T-cell (primary cell): Measurements from ENCODE around the gene BCAS3. TPM values are rescaled to one million over a fixed set of nuclear protein-coding genes. Genes with fewer than 3 reads are reported as not detected.
"Not testable (repeated sequence)": the region's sequence is repeated elsewhere in the genome, so short reads cannot be mapped to it uniquely, and the experiment has no call there.

Experiments
- ATAC-seq, 4 experiments: fragments of 200-7000 bp in 3 of 4; fragments of 150-1000 bp in 1 of 4; cut with Tn5 transposase; replicated peaks in 1 of 4; 1 replicate in 3 of 4; 2 replicates in 1 of 4; pipeline ENCODE4 v1.10.0; 2021; ENCODE audit warnings: moderate library complexity in 3 of 4, mild to moderate bottlenecking in 2 of 4, moderate number of reproducible peaks in 1 of 4
- CTCF ChIA-PET, 2 donors: fragments of 300-600 bp; sonication (Branson Sonifier 250); formaldehyde crosslinking; loops; one replicate each; lab custom pipeline; 2022; ENCODE audit warnings: antibody characterized with exemption in 2 of 2; lab: Charles Lee
- POLR2A ChIA-PET, 2 donors: fragments of 300-600 bp; sonication (Branson Sonifier 250); formaldehyde crosslinking; loops; one replicate each; lab custom pipeline; 2022; ENCODE audit warnings: antibody characterized with exemption in 2 of 2; lab: Charles Lee
- DNase-seq, 35 experiments: peaks; one replicate each; pipeline versions ENCODE4 v3.0.0 to v3.0.0-alpha.2; 2013 to 2023
- H3K27ac ChIP-seq: one replicate; pipeline ENCODE4 v1.5.1; 2013; ENCODE audit warnings: low read length
- H3K27me3 ChIP-seq, 2 experiments: replicated peaks in 1 of 2; 1 replicate in 1 of 2; 2 replicates in 1 of 2; pipeline versions ENCODE4 v1.6.1 to v1.7.0; 2013; ENCODE audit warnings: low read length in 1 of 2, mixed read lengths in 1 of 2; ENCODE audit not compliant: control insufficient read depth in 2 of 2, insufficient read depth in 2 of 2; ENCODE audit errors: extremely low read depth in 1 of 2
- H3K36me3 ChIP-seq, 2 donors: 1 replicate in 1 of 2; 2 replicates in 1 of 2; pipeline versions ENCODE4 v1.6.1 to v1.7.0; 2013; ENCODE audit warnings: low read length in 1 of 2; ENCODE audit not compliant: control insufficient read depth in 2 of 2, insufficient read depth in 1 of 2; ENCODE audit errors: extremely low read depth in 1 of 2
- H3K4me1 ChIP-seq, 2 experiments: 1 replicate in 1 of 2; 2 replicates in 1 of 2; pipeline versions ENCODE4 v1.6.1 to v1.7.0; 2013; ENCODE audit warnings: low read length in 2 of 2, mixed read lengths in 1 of 2; ENCODE audit not compliant: insufficient read depth in 2 of 2, control insufficient read depth in 1 of 2; ENCODE audit errors: extremely low read depth in 1 of 2
- H3K4me3 ChIP-seq, 2 donors: 1 replicate in 1 of 2; 2 replicates in 1 of 2; pipeline versions ENCODE4 v1.5.1 to v1.7.0; 2013; ENCODE audit warnings: mild to moderate bottlenecking in 2 of 2, low read length in 1 of 2, moderate library complexity in 1 of 2; ENCODE audit not compliant: control insufficient read depth in 1 of 2; ENCODE audit errors: extremely low read depth in 1 of 2
- H3K9me3 ChIP-seq: 2 replicates; pipeline ENCODE4 v1.7.0; 2013
- H3K27ac Mint-ChIP-seq, 2 donors: one replicate each; pipeline ENCODE4 v1.8.0; 2020 to 2021; ENCODE audit warnings: mild to moderate bottlenecking in 2 of 2, mixed read lengths in 2 of 2
- H3K27me3 Mint-ChIP-seq, 2 donors: one replicate each; pipeline ENCODE4 v1.8.0; 2021 to 2022; ENCODE audit warnings: mixed read lengths in 2 of 2
- H3K36me3 Mint-ChIP-seq: one replicate; pipeline ENCODE4 v1.8.0; 2021; ENCODE audit warnings: mixed read lengths
- H3K4me1 Mint-ChIP-seq, 3 donors: one replicate each; pipeline ENCODE4 v1.8.0; 2020 to 2022; ENCODE audit warnings: mixed read lengths in 3 of 3, mild to moderate bottlenecking in 1 of 3
- H3K4me3 Mint-ChIP-seq, 3 donors: one replicate each; pipeline ENCODE4 v1.8.0; 2020 to 2022; ENCODE audit warnings: mild to moderate bottlenecking in 3 of 3, mixed read lengths in 3 of 3, moderate library complexity in 3 of 3
- H3K9me3 Mint-ChIP-seq, 3 donors: one replicate each; pipeline ENCODE4 v1.8.0; 2020 to 2022; ENCODE audit warnings: mixed read lengths in 3 of 3
- WGBS: methylation state at CpG from one replicate; pipeline ENCODE4 v1.1.5; 2013; ENCODE audit warnings: missing lambda C conversion rate; ENCODE audit not compliant: insufficient coverage; 5-methylcytosine and 5-hydroxymethylcytosine counted together
- total RNA-seq, 35 experiments: library from RNA in 6 of 35; stranded (reverse) in 6 of 35; fragments of 120-200 nt in 1 of 35; gene quantifications; one replicate each; pipeline versions ENCODE4 v1.2.1 to v1.2.4 and lab custom pipeline; 2013 to 2026

Gene BCAS3
- total RNA-seq, 5 donors from 2014 or later (not counting 1 experiment from before 2014, with no cell fraction given), result 33.8 to 57.8 (median 38.1) TPM

GRCh38 chr17:61140081-61140786 is 462.6 kb downstream of the BCAS3 start:
- Histone ChIP-seq H3K36me3 (no peaks in the 10 kb centered on the region), H3K9me3 (no peaks in the 10 kb centered on the region), H3K4me1 (peaks cover 12 to 28% of the 10 kb centered on the region in 2 experiments), H3K4me3 (no peak overlapping the region), H3K27me3 (no peaks in the 10 kb centered on the region), H3K27ac (no peak overlapping the region)
- Mint-ChIP-seq H3K9me3 (no peaks in the 10 kb centered on the region), H3K4me3 (no peak overlapping the region), H3K4me1 (peaks cover 35 to 43% (median 40%) of the 10 kb centered on the region in 3 donors), H3K27me3 (no peaks in the 10 kb centered on the region), H3K27ac (peak overlapping the region; percentile 2 to 70), H3K36me3 (no peaks in the 10 kb centered on the region)
- 96% methylated on average over 3 of the region's 3 CpGs for WGBS
- CTCF ChIA-PET, result interaction anchor here in 1 of 2 donors (0.7 kb wide), 1 partner anchor 212 kb away, joined by 3 read pairs; no protein-coding TSS in a partner anchor
- DNase-seq (no peak), ATAC-seq (no peak)
- POLR2A ChIA-PET, result no interaction called here

GRCh38 chr17:61143026-61143425 is 465.4 kb downstream of the BCAS3 start:
- H3K4me3 Mint-ChIP-seq, result no peak overlapping the region
- H3K27ac Mint-ChIP-seq, result no peak overlapping the region
- H3K9me3 Mint-ChIP-seq, result no peaks in the 10 kb centered on the region
- no peak for ATAC-seq
- no peak overlapping the region for H3K4me3 ChIP-seq
- peaks cover 10 to 19% of the 10 kb centered on the region in 2 experiments for H3K4me1 ChIP-seq
- no peak overlapping the region for H3K27ac ChIP-seq
- CTCF ChIA-PET, result no interaction called here
- H3K27me3 ChIP-seq, result no peaks in the 10 kb centered on the region
- no peaks in the 10 kb centered on the region for H3K36me3 ChIP-seq
- no peaks in the 10 kb centered on the region for H3K9me3 ChIP-seq
- DNase-seq, result no peak
- no peaks in the 10 kb centered on the region for H3K36me3 Mint-ChIP-seq
- H3K27me3 Mint-ChIP-seq, result no peaks in the 10 kb centered on the region
- no CpG with 5 or more reads among the region's 1 CpG for WGBS
- POLR2A ChIA-PET, result no interaction called here
- peaks cover 32 to 41% (median 37%) of the 10 kb centered on the region in 3 donors for H3K4me1 Mint-ChIP-seq

DNA sequence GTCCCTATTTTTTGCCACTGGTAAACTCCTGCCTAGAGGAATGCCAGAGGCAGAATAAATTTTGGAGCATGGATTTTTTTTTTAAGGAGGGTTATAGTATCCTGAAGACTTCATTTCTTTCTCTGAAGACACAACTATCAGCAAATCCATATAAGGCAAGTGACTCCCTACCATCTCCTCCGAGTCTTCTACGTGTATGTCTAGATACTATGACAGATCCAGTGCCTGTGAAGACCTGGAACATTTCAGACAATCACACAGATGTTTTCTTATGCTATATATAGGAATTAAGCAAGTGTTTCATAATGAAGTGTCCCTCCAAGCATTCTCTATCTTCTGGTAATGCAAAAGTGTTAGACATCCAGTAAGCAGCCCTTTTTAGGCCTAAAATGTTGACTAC is 466.5 kb downstream of the BCAS3 start:
- H3K27me3 Mint-ChIP-seq, result no peaks in the 10 kb centered on the region
- no peaks in the 10 kb centered on the region for H3K36me3 ChIP-seq
- H3K9me3 ChIP-seq, result no peaks in the 10 kb centered on the region
- no peaks in the 10 kb centered on the region for H3K36me3 Mint-ChIP-seq
- no peak for ATAC-seq
- ChIA-PET POLR2A (no interaction called here), CTCF (interaction anchor here in 1 of 2 donors (0.6 to 0.7 kb wide), 2 partner anchors 70 to 626 kb away, joined by 3 to 4 read pairs; no protein-coding TSS in a partner anchor)
- H3K9me3 Mint-ChIP-seq, result no peaks in the 10 kb centered on the region
- WGBS, result no CpG with 5 or more reads among the region's 2 CpGs
- H3K4me3 ChIP-seq, result no peak overlapping the region
- peaks cover 25 to 36% (median 27%) of the 10 kb centered on the region in 3 donors for H3K4me1 Mint-ChIP-seq
- no peak overlapping the region for H3K27ac ChIP-seq
- H3K4me3 Mint-ChIP-seq, result no peak overlapping the region
- peaks cover 10 to 11% of the 10 kb centered on the region in 2 experiments for H3K4me1 ChIP-seq
- no peaks in the 10 kb centered on the region for H3K27me3 ChIP-seq
- no peak overlapping the region for H3K27ac Mint-ChIP-seq
- DNase-seq, result no peak

- POLR2A ChIA-PET, result interaction anchor here in 1 of 2 donors (0.6 kb wide), 1 partner anchor 11 kb away, joined by 4 read pairs; no protein-coding TSS in a partner anchor
- Mint-ChIP-seq H3K9me3 (no peaks in the 10 kb centered on the region), H3K4me1 (peaks cover 24 to 35% (median 25%) of the 10 kb centered on the region in 3 donors), H3K27ac (no peak overlapping the region), H3K4me3 (no peak overlapping the region), H3K36me3 (no peaks in the 10 kb centered on the region), H3K27me3 (no peaks in the 10 kb centered on the region)
- no peaks in the 10 kb centered on the region for H3K27me3 ChIP-seq
- H3K4me1 ChIP-seq, result peaks cover 3 to 5% of the 10 kb centered on the region in 2 experiments
- H3K27ac ChIP-seq, result no peak overlapping the region
- no peaks in the 10 kb centered on the region for H3K36me3 ChIP-seq
- H3K4me3 ChIP-seq, result no peak overlapping the region
- ATAC-seq (no peak), DNase-seq (no peak)
- H3K9me3 ChIP-seq, result no peaks in the 10 kb centered on the region
- 78% methylated on average over 4 of the region's 11 CpGs for WGBS
- CTCF ChIA-PET, result interaction anchor here in 1 of 2 donors (0.6 to 0.7 kb wide), 2 partner anchors 71 to 626 kb away, joined by 3 to 4 read pairs; no protein-coding TSS in a partner anchor
These were observed 467.2 kb downstream of the BCAS3 start for GRCh38 chr17:61144617-61145564.

- H3K27me3 Mint-ChIP-seq, result not testable (repeated sequence)
These were observed 469.2 kb downstream of the BCAS3 start for GRCh38 chr17:61146833-61147232.

More at GRCh38 chr17:61146833-61147232, 469.2 kb downstream of the BCAS3 start:
- H3K4me3 Mint-ChIP-seq, H3K36me3 Mint-ChIP-seq, POLR2A ChIA-PET, H3K9me3 Mint-ChIP-seq, H3K9me3 ChIP-seq, DNase-seq, H3K4me3 ChIP-seq, ATAC-seq, H3K27ac ChIP-seq, CTCF ChIA-PET, H3K27ac Mint-ChIP-seq, H3K36me3 ChIP-seq, H3K27me3 ChIP-seq: not testable (repeated sequence)
- 93% methylated on average over 3 of the region's 8 CpGs for WGBS
- peaks cover 20 to 36% (median 30%) of the 10 kb centered on the region in 3 donors for H3K4me1 Mint-ChIP-seq
- peaks cover 0 to 11% of the 10 kb centered on the region in 2 experiments for H3K4me1 ChIP-seq
